Duodenal mucosa (tissue), 2 donors: Measurements from ENCODE around the gene CALML5.

Source experiments
- H3K27ac ChIP-seq: one replicate; pipeline ENCODE4 v1.7.0; 2013; ENCODE audit warnings: low read depth, low read length
- H3K27me3 ChIP-seq, 2 donors: one replicate each; pipeline ENCODE4 v1.7.0; 2013; ENCODE audit warnings: low read length in 2 of 2, control low read depth in 1 of 2; ENCODE audit not compliant: insufficient read depth in 2 of 2, control insufficient read depth in 1 of 2
- H3K36me3 ChIP-seq, 2 donors: one replicate each; pipeline ENCODE4 v1.7.0; 2013; ENCODE audit warnings: low read length in 2 of 2, control low read depth in 1 of 2; ENCODE audit not compliant: insufficient read depth in 2 of 2, control insufficient read depth in 1 of 2
- H3K4me1 ChIP-seq, 2 donors: one replicate each; pipeline ENCODE4 v1.7.0; 2013; ENCODE audit warnings: low read length in 2 of 2, control low read depth in 1 of 2; ENCODE audit not compliant: insufficient read depth in 2 of 2, control insufficient read depth in 1 of 2
- H3K4me3 ChIP-seq, 2 donors: one replicate each; pipeline ENCODE4 v1.7.0; 2013; ENCODE audit warnings: low read length in 2 of 2, low read depth in 1 of 2
- H3K9ac ChIP-seq, 2 donors: one replicate each; pipeline ENCODE4 v1.7.0; 2013; ENCODE audit warnings: low read length in 2 of 2, low read depth in 1 of 2
- H3K9me3 ChIP-seq, 2 donors: one replicate each; pipeline ENCODE4 v1.7.0; 2013; ENCODE audit warnings: low read length in 2 of 2, control low read depth in 1 of 2; ENCODE audit not compliant: control insufficient read depth in 1 of 2

Gene CALML5

GRCh38 chr10:5492322-5492855 lies 7.0 kb downstream of the CALML5 start:
- Histone ChIP-seq H3K36me3 (no peaks in the 10 kb centered on the region), H3K9me3 (peaks cover 4 to 5% of the 10 kb centered on the region in 2 donors), H3K4me1 (peaks cover 4 to 17% of the 10 kb centered on the region in 2 donors), H3K4me3 (no peak overlapping the region), H3K27me3 (no peaks in the 10 kb centered on the region), H3K27ac (no peak overlapping the region), H3K9ac (no peak overlapping the region)

- H3K27me3 ChIP-seq, result no peaks in the 10 kb centered on the region
- H3K27ac ChIP-seq, result no peak overlapping the region
- peaks cover 4 to 5% of the 10 kb centered on the region in 2 donors for H3K9me3 ChIP-seq
- peaks cover 4 to 17% of the 10 kb centered on the region in 2 donors for H3K4me1 ChIP-seq
- no peaks in the 10 kb centered on the region for H3K36me3 ChIP-seq
- H3K9ac ChIP-seq, result no peak overlapping the region
- H3K4me3 ChIP-seq, result no peak overlapping the region
Observed at GRCh38 chr10:5491477-5491876, 7.9 kb downstream of the CALML5 start.

- Histone ChIP-seq H3K27me3 (no peaks in the 10 kb centered on the region), H3K27ac (no peak overlapping the region), H3K36me3 (no peaks in the 10 kb centered on the region), H3K9me3 (peaks cover 4 to 5% of the 10 kb centered on the region in 2 donors), H3K4me1 (peaks cover 4 to 17% of the 10 kb centered on the region in 2 donors), H3K4me3 (no peak overlapping the region), H3K9ac (no peak overlapping the region)
Observed at GRCh38 chr10:5490698-5491464, 8.5 kb downstream of the CALML5 start.

- no peak overlapping the region for H3K27ac ChIP-seq
- H3K36me3 ChIP-seq, result no peaks in the 10 kb centered on the region
- H3K9me3 ChIP-seq, result peaks cover 4 to 5% of the 10 kb centered on the region in 2 donors
- peaks cover 4 to 17% of the 10 kb centered on the region in 2 donors for H3K4me1 ChIP-seq
- H3K9ac ChIP-seq, result no peak overlapping the region
- H3K27me3 ChIP-seq, result no peaks in the 10 kb centered on the region
- H3K4me3 ChIP-seq, result no peak overlapping the region
Observed at GRCh38 chr10:5490032-5490431, 9.3 kb downstream of the CALML5 start.

- peak overlapping the region in 1 of 2 donors; percentile 70 for H3K9ac ChIP-seq
- peaks cover 4 to 5% of the 10 kb centered on the region in 2 donors for H3K9me3 ChIP-seq
- H3K27me3 ChIP-seq, result peaks cover 0 to 3% of the 10 kb centered on the region in 2 donors
- H3K4me1 ChIP-seq, result peaks cover 4 to 17% of the 10 kb centered on the region in 2 donors
- peak overlapping the region in 1 of 2 donors; percentile 27 for H3K4me3 ChIP-seq
- no peaks in the 10 kb centered on the region for H3K36me3 ChIP-seq
- peak overlapping the region; percentile 95 for H3K27ac ChIP-seq
Observed at GRCh38 chr10:5488272-5489161, 10.9 kb downstream of the CALML5 start.

GRCh38 chr10:5486853-5487235 lies 12.5 kb downstream of the CALML5 start:
- Histone ChIP-seq H3K4me1 (peaks cover 4 to 17% of the 10 kb centered on the region in 2 donors), H3K27me3 (peaks cover 0 to 3% of the 10 kb centered on the region in 2 donors), H3K27ac (no peak overlapping the region), H3K4me3 (no peak overlapping the region), H3K9me3 (no peaks in the 10 kb centered on the region), H3K36me3 (no peaks in the 10 kb centered on the region), H3K9ac (no peak overlapping the region)

- Histone ChIP-seq H3K27me3 (peaks cover 0 to 3% of the 10 kb centered on the region in 2 donors), H3K36me3 (no peaks in the 10 kb centered on the region), H3K9me3 (no peaks in the 10 kb centered on the region), H3K4me1 (peaks cover 4 to 17% of the 10 kb centered on the region in 2 donors), H3K9ac (no peak overlapping the region), H3K4me3 (no peak overlapping the region), H3K27ac (no peak overlapping the region)
Observed at GRCh38 chr10:5485948-5486852, 13.2 kb downstream of the CALML5 start.

GRCh38 chr10:5485290-5485689 lies 14.1 kb downstream of the CALML5 start:
- peaks cover 4 to 17% of the 10 kb centered on the region in 2 donors for H3K4me1 ChIP-seq
- H3K36me3 ChIP-seq, result no peaks in the 10 kb centered on the region
- H3K27me3 ChIP-seq, result peaks cover 0 to 3% of the 10 kb centered on the region in 2 donors
- H3K4me3 ChIP-seq, result no peak overlapping the region
- no peak overlapping the region for H3K9ac ChIP-seq
- H3K9me3 ChIP-seq, result no peaks in the 10 kb centered on the region
- H3K27ac ChIP-seq, result no peak overlapping the region

GRCh38 chr10:5484205-5484604 lies 15.2 kb downstream of the CALML5 start:
- H3K9me3 ChIP-seq, result no peaks in the 10 kb centered on the region
- H3K9ac ChIP-seq, result no peak overlapping the region
- H3K27me3 ChIP-seq, result peaks cover 0 to 3% of the 10 kb centered on the region in 2 donors
- peaks cover 4 to 14% of the 10 kb centered on the region in 2 donors for H3K4me1 ChIP-seq
- no peak overlapping the region for H3K4me3 ChIP-seq
- no peak overlapping the region for H3K27ac ChIP-seq
- H3K36me3 ChIP-seq, result no peaks in the 10 kb centered on the region
